ENCODE data around the gene PLIN1. TPM values are rescaled to one million over a fixed set of nuclear protein-coding genes. Genes with fewer than 3 reads are reported as not detected.

Gene PLIN1
- total and polyA plus RNA-seq, 9 of the 15 experiments (the other 6 are each of a cell fraction or from before 2014, with no cell fraction given), result not detected

DNA sequence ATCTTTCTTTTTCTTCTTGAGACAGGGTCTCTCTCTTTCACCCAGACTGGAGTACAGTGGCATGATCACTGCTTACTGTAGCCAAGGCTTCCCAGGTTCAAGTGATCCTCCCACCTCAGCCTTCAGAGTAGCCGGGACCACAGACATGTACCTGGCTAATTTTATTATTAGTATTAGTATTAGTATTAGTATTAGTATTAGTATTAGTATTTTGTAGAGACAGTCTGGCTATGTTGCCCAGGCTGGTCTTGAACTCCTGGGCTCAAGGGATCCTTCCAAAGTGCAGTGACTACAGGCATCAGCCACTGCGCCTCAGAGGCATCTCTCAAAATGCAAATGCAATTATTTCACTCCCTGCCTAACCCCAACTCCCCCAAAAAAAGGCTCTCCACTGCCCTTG lies 25.6 kb downstream of the PLIN1 start:
- H3K4me2 ChIP-seq (ENCODE audit: insufficient read depth, low read length), result no peak overlapping the region
- BruUV-seq (replicated peaks), result no TSS peak
- WGBS (ENCODE audit: insufficient coverage, low coverage, missing lambda C conversion rate), result 65% methylated on average over 2 of the region's 2 CpGs
- no peaks in the 10 kb centered on the region for H3K9me3 ChIP-seq (replicated peaks; ENCODE audit: control insufficient read depth, insufficient read depth, low read depth, low read length)
- H3K9ac ChIP-seq (ENCODE audit: insufficient read depth in 1 of 2, low read depth in 2 of 2, low read length in 2 of 2), result no peak overlapping the region
- intact Hi-C loops (cut with micrococcal nuclease), result no loop called here
- peaks cover 7 to 35% of the 10 kb centered on the region in 2 experiments; a peak in 3 of 5 replicates for H3K27me3 ChIP-seq (ENCODE audit: control insufficient read depth in 2 of 2, insufficient read depth in 2 of 2, low read length in 2 of 2)
- no peak overlapping the region for H3K27ac ChIP-seq (ENCODE audit: extremely low read depth, low read depth, low read length)
- ChIA-PET POLR2A (no interaction called here), CTCF (ENCODE audit: low intra/inter-chr PET ratio) (no interaction called here)
- no peak for DNase-seq (ENCODE audit: extremely low read depth in 1 of 4, low spot score in 3 of 4)
- in situ Hi-C loops (cut with MboI), result no loop called here
- no peak overlapping the region for H2AFZ ChIP-seq (ENCODE audit: low read depth, low read length)
- peak in 1 of 2 experiments; percentile 91; a peak in 1 of 4 replicates for TF ChIP-seq MCM7 (IDR thresholded peaks at IDR 0.05)
- no peak for TF ChIP-seq TBP (optimal IDR thresholded peaks at IDR 0.05; ENCODE audit: low read depth, low read length)
- no peak for TF ChIP-seq ZNF3 (CRISPR knock-in tag; IDR thresholded peaks at IDR 0.05)
- TF ChIP-seq DACH1 (IDR thresholded peaks at IDR 0.05; ENCODE audit: partially characterized antibody), result peak; percentile 98
- TF ChIP-seq CEBPB (tag; IDR thresholded peaks at IDR 0.05), result no peak
- TF ChIP-seq FOXK1 (CRISPR knock-in tag; IDR thresholded peaks at IDR 0.05; ENCODE audit: borderline replicate concordance), result 0 out of 2 replicates have a peak, but pooled peaks have one; percentile 64
- no peaks in the 10 kb centered on the region for H4K20me1 ChIP-seq (replicated peaks; ENCODE audit: control insufficient read depth, insufficient read depth, low read length)
- no peak for FAIRE-seq
- no peaks in the 10 kb centered on the region for H3K79me2 ChIP-seq (ENCODE audit: control insufficient read depth, insufficient read depth, low read length)
- no peak overlapping the region for H3K4me3 ChIP-seq
- H3K9me1 ChIP-seq (ENCODE audit: control insufficient read depth, insufficient read depth, low read length), result no peaks in the 10 kb centered on the region
- no peaks in the 10 kb centered on the region for H3K36me3 ChIP-seq (ENCODE audit: control insufficient read depth, insufficient read depth, low read length)
- peaks cover 0 to 22% of the 10 kb centered on the region in 2 experiments; a peak in 4 of 5 replicates for H3K4me1 ChIP-seq (replicated peaks in 1 of 2; ENCODE audit: control insufficient read depth in 2 of 2, insufficient read depth in 2 of 2, low read length in 2 of 2)
- ATAC-seq, result no peak

DNA sequence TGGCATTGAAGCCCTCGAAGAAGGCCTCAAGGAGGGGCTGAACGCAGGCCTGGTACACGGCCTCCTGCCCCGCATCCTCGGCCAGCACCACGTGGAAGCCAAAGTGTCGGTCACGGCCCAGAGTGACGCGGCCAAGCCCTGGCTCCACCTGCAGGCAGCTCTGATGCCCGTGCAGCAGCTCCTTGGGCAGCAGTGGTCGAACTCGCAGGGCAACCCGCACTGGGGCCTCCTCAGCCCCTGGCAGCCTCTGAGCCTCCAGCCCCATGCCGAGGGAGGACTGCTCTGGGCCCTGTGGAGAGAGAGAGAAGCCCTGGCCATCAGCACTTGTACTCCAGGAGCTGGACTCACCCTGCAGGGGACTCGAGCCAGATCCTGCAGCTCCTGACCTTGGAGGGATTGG lies 26.5 kb downstream of the PLIN1 start:
- peaks cover 0 to 22% of the 10 kb centered on the region in 2 experiments; a peak in 4 of 5 replicates for H3K4me1 ChIP-seq (replicated peaks in 1 of 2; ENCODE audit: control insufficient read depth in 2 of 2, insufficient read depth in 2 of 2, low read length in 2 of 2)
- DNase-seq (ENCODE audit: extremely low read depth in 1 of 4, low spot score in 3 of 4) (no peak), ATAC-seq (no peak), FAIRE-seq (no peak)
- BruUV-seq (replicated peaks), result no TSS peak
- no peak overlapping the region for H3K27ac ChIP-seq (ENCODE audit: extremely low read depth, low read depth, low read length)
- no peak overlapping the region for H3K4me2 ChIP-seq (ENCODE audit: insufficient read depth, low read length)
- peaks cover 5 to 35% of the 10 kb centered on the region in 2 experiments; a peak in 3 of 5 replicates for H3K27me3 ChIP-seq (ENCODE audit: control insufficient read depth in 2 of 2, insufficient read depth in 2 of 2, low read length in 2 of 2)
- no peak overlapping the region for H3K4me3 ChIP-seq
- H3K79me2 ChIP-seq (ENCODE audit: control insufficient read depth, insufficient read depth, low read length), result no peaks in the 10 kb centered on the region
- intact Hi-C loops (cut with micrococcal nuclease), result no loop called here
- WGBS (ENCODE audit: insufficient coverage, low coverage, missing lambda C conversion rate), result 28% methylated on average over 13 of the region's 16 CpGs
- no peaks in the 10 kb centered on the region for H4K20me1 ChIP-seq (replicated peaks; ENCODE audit: control insufficient read depth, insufficient read depth, low read length)
- no peaks in the 10 kb centered on the region for H3K9me3 ChIP-seq (replicated peaks; ENCODE audit: control insufficient read depth, insufficient read depth, low read depth, low read length)
- H2AFZ ChIP-seq (ENCODE audit: low read depth, low read length), result no peak overlapping the region
- H3K9ac ChIP-seq (ENCODE audit: insufficient read depth in 1 of 2, low read depth in 2 of 2, low read length in 2 of 2), result peak overlapping the region in 1 of 2 experiments; percentile 35; a peak in 1 of 4 replicates
- ChIA-PET CTCF (ENCODE audit: low intra/inter-chr PET ratio) (no interaction called here), POLR2A (interaction anchor here (1.4 kb wide), 1 partner anchor 22 kb away, joined by 3 read pairs; no protein-coding TSS in a partner anchor)
- H3K36me3 ChIP-seq (ENCODE audit: control insufficient read depth, insufficient read depth, low read length), result no peaks in the 10 kb centered on the region
- no peaks in the 10 kb centered on the region for H3K9me1 ChIP-seq (ENCODE audit: control insufficient read depth, insufficient read depth, low read length)
- in situ Hi-C loops (cut with MboI), result no loop called here
- TF ChIP-seq, protein P1, sequence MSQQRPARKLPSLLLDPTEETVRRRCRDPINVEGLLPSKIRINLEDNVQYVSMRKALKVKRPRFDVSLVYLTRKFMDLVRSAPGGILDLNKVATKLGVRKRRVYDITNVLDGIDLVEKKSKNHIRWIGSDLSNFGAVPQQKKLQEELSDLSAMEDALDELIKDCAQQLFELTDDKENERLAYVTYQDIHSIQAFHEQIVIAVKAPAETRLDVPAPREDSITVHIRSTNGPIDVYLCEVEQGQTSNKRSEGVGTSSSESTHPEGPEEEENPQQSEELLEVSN (IDR thresholded peaks at IDR 0.05; ENCODE audit: borderline replicate concordance in 1 of 2, extremely low read depth in 1 of 2, insufficient read depth in 1 of 2, insufficient read length in 1 of 2, low read depth in 1 of 2, low read length in 1 of 2, poor library complexity in 1 of 2, severe bottlenecking in 1 of 2), result peak in 1 of 2 experiments; percentile 35
- TF ChIP-seq MTA2 (IDR thresholded peaks at IDR 0.05; ENCODE audit: low read depth) (no peak), CREM (IDR thresholded peaks at IDR 0.05; ENCODE audit: low read depth) (0 out of 2 replicates have a peak, but pooled peaks have one; percentile 2), HMG20B (CRISPR knock-in tag; IDR thresholded peaks at IDR 0.05) (no peak)
